ENCODE measurements around the gene SPECC1L.

DNA sequence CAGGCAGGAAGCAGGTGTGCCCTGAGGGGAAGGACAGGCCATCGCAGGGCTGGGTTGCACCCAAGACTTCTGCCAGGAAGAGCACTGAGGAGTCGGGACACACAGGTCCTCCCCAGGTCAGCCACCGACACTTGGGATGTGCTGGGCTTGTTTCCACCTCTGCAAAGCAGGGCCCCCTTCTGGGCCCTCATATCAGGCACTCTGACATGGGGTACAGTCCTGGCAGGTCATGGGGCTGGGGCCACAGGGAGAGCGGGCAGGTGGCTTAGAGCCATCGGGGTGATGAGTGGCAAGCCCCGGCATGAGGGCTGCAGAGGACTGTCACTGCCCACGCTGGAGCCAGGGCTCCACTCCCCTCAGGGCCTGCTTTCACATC lies 148.8 kb downstream of the SPECC1L start:
- TF ChIP-seq CTCF (IDR thresholded peaks at IDR 0.05; ENCODE audit: borderline replicate concordance, extremely low read depth, low read length, poor library complexity, severe bottlenecking) (no peak), EZH2 (IDR thresholded peaks at IDR 0.05; ENCODE audit: borderline replicate concordance, low read depth, low read length, severe bottlenecking) (no peak)
